RWPE2 (cell line): ENCODE measurements around the gene FIZ1.

Experiments used
- ATAC-seq: fragments of 200-7000 bp; cut with Tn5 transposase; 3 replicates; pipeline ENCODE4 v1.9.1; 2021; ENCODE audit warnings: low read depth
- DNase-seq: peaks from one replicate; pipeline ENCODE4 v3.0.0-alpha.2; 2020; ENCODE audit warnings: low spot score
- H3K27ac ChIP-seq: fragments of 450-650 bp; 2 replicates; pipeline ENCODE4 v1.5.1; 2017; ENCODE audit warnings: mild to moderate bottlenecking; ENCODE audit not compliant: poor library complexity, severe bottlenecking
- H3K27me3 ChIP-seq: fragments of 250-450 bp; sonication (Bioruptor Pico); 2 replicates; pipeline ENCODE4 v1.5.1; 2021; ENCODE audit warnings: mild to moderate bottlenecking, moderate library complexity; ENCODE audit not compliant: insufficient read depth, poor library complexity, severe bottlenecking
- H3K36me3 ChIP-seq: fragments of 250-450 bp; sonication (Bioruptor Pico); 2 replicates; pipeline ENCODE4 v1.5.1; 2020; ENCODE audit warnings: low read depth, mild to moderate bottlenecking, moderate library complexity
- H3K4me1 ChIP-seq: fragments of 250-450 bp; sonication (Bioruptor Pico); 2 replicates; pipeline ENCODE4 v1.5.1; 2021; ENCODE audit warnings: mild to moderate bottlenecking, moderate library complexity; ENCODE audit not compliant: insufficient read depth, poor library complexity, severe bottlenecking
- H3K4me3 ChIP-seq: fragments of 250-450 bp; sonication (Bioruptor Pico); 2 replicates; pipeline ENCODE4 v1.5.1; 2021; ENCODE audit warnings: mild to moderate bottlenecking, moderate library complexity; ENCODE audit not compliant: severe bottlenecking
- H3K9me3 ChIP-seq: fragments of 250-450 bp; sonication (Bioruptor Pico); 2 replicates; pipeline ENCODE4 v1.5.1; 2021; ENCODE audit warnings: mild to moderate bottlenecking, moderate library complexity; ENCODE audit not compliant: severe bottlenecking
- TF ChIP-seq, protein P1 (sequence below): fragments of 450-650 bp; IDR thresholded peaks from one replicate; pipeline ENCODE4 v1.5.1; 2017; ENCODE audit warnings: mild to moderate bottlenecking, moderate library complexity; ENCODE audit not compliant: poor library complexity, severe bottlenecking

The FIZ1 gene

DNA sequence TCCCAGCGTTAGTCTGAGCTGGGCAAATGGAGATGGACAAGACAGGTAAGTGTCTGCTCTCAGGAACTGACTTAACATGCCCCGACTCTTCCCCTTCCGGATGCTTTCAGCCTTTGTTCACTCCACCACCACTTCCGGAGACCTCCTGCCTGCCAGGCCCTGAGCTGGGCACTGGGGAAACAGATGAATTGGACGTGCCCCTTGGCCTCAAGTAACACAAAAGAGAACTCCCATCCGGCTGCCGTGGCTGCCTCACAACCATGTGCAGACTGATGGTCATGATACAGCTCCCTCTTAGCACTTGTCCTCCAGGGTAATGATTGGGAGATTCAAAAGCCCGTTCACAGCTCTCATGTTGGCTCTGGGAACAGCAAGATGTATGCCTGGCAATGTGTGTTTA is 18.1 kb upstream of the FIZ1 start:
- H3K36me3 ChIP-seq, result peaks cover 17% of the 10 kb centered on the region
- H3K9me3 ChIP-seq, result no peaks in the 10 kb centered on the region
- no peak overlapping the region for H3K4me3 ChIP-seq
- no peak overlapping the region for H3K27ac ChIP-seq
- no peaks in the 10 kb centered on the region for H3K4me1 ChIP-seq
- TF ChIP-seq, protein P1, sequence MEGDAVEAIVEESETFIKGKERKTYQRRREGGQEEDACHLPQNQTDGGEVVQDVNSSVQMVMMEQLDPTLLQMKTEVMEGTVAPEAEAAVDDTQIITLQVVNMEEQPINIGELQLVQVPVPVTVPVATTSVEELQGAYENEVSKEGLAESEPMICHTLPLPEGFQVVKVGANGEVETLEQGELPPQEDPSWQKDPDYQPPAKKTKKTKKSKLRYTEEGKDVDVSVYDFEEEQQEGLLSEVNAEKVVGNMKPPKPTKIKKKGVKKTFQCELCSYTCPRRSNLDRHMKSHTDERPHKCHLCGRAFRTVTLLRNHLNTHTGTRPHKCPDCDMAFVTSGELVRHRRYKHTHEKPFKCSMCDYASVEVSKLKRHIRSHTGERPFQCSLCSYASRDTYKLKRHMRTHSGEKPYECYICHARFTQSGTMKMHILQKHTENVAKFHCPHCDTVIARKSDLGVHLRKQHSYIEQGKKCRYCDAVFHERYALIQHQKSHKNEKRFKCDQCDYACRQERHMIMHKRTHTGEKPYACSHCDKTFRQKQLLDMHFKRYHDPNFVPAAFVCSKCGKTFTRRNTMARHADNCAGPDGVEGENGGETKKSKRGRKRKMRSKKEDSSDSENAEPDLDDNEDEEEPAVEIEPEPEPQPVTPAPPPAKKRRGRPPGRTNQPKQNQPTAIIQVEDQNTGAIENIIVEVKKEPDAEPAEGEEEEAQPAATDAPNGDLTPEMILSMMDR, result no peak
- no peaks in the 10 kb centered on the region for H3K27me3 ChIP-seq
- ATAC-seq, result no peak
- DNase-seq, result no peak

GRCh38 chr19:55616395-55616875 is 17.1 kb upstream of the FIZ1 start:
- Histone ChIP-seq H3K36me3 (peaks cover 17% of the 10 kb centered on the region), H3K9me3 (no peaks in the 10 kb centered on the region), H3K4me3 (no peak overlapping the region), H3K27ac (no peak overlapping the region), H3K27me3 (no peaks in the 10 kb centered on the region), H3K4me1 (no peaks in the 10 kb centered on the region)
- TF ChIP-seq, protein P1, result no peak
- ATAC-seq (no peak), DNase-seq (no peak)

- DNase-seq (no peak), ATAC-seq (no peak)
- Histone ChIP-seq H3K27ac (no peak overlapping the region), H3K4me1 (no peaks in the 10 kb centered on the region), H3K36me3 (peaks cover 17% of the 10 kb centered on the region), H3K27me3 (no peaks in the 10 kb centered on the region), H3K4me3 (no peak overlapping the region), H3K9me3 (no peaks in the 10 kb centered on the region)
- TF ChIP-seq, protein P1, result no peak
These were observed 16.5 kb upstream of the FIZ1 start for GRCh38 chr19:55615543-55616394.

- no peak for DNase-seq
- Histone ChIP-seq H3K27me3 (no peaks in the 10 kb centered on the region), H3K9me3 (no peaks in the 10 kb centered on the region), H3K36me3 (peaks cover 24% of the 10 kb centered on the region), H3K27ac (no peak overlapping the region), H3K4me3 (no peak overlapping the region), H3K4me1 (no peaks in the 10 kb centered on the region)
- ATAC-seq, result no peak
- TF ChIP-seq, protein P1, result no peak
These were observed 15.6 kb upstream of the FIZ1 start for GRCh38 chr19:55614711-55615542.
